HG03175 (cell line): ENCODE data around the gene AK5.

ENCODE experiments used
- ATAC-seq: cut with Tn5 transposase; IDR thresholded peaks from one replicate; pipeline ENCODE4 v1.9.1; 2021; ENCODE audit warnings: mild to moderate bottlenecking, moderate library complexity; ENCODE audit not compliant: unreplicated experiment

AK5 gene

GRCh38 chr1:77281491-77282186, at the start of gene AK5:
Gene AK5 (plus strand): TSS chr1:77282019. CDS start chr1:77282314, 295 bp downstream.
- no peak for ATAC-seq

- ATAC-seq: no peak
Measured at GRCh38 chr1:77232829-77233228, 49.0 kb upstream of the AK5 start.

GRCh38 chr1:77234096-77234495, 47.7 kb upstream of the AK5 start:
- no peak for ATAC-seq

- ATAC-seq: no peak
Measured at GRCh38 chr1:77234943-77235342, 46.9 kb upstream of the AK5 start.

GRCh38 chr1:77238462-77238861, 43.4 kb upstream of the AK5 start:
- no peak for ATAC-seq

GRCh38 chr1:77239311-77239710, 42.5 kb upstream of the AK5 start:
- ATAC-seq: no peak

GRCh38 chr1:77245830-77246229, 36.0 kb upstream of the AK5 start:
- no peak for ATAC-seq

GRCh38 chr1:77250126-77250525, 31.7 kb upstream of the AK5 start:
- no peak for ATAC-seq

GRCh38 chr1:77253211-77253610, 28.6 kb upstream of the AK5 start:
- ATAC-seq: no peak

GRCh38 chr1:77263708-77264107, 18.1 kb upstream of the AK5 start:
- ATAC-seq: no peak

GRCh38 chr1:77265180-77265579, 16.6 kb upstream of the AK5 start:
- ATAC-seq: no peak

GRCh38 chr1:77267035-77267434, 14.8 kb upstream of the AK5 start:
- ATAC-seq: no peak

- no peak for ATAC-seq
Measured at GRCh38 chr1:77271852-77272580, 9.8 kb upstream of the AK5 start.

- no peak for ATAC-seq
Measured at GRCh38 chr1:77273891-77274290, 7.9 kb upstream of the AK5 start.

GRCh38 chr1:77275194-77275593, 6.6 kb upstream of the AK5 start:
- ATAC-seq: no peak

- ATAC-seq: no peak
Measured at GRCh38 chr1:77276941-77277340, 4.9 kb upstream of the AK5 start.

- no peak for ATAC-seq
Measured at GRCh38 chr1:77279929-77280328, 1.9 kb upstream of the AK5 start.

- no peak for ATAC-seq
Measured at GRCh38 chr1:77280962-77281361, 857 bp upstream of the AK5 start.

- ATAC-seq: no peak
Measured at GRCh38 chr1:77282187-77282865, 507 bp downstream of the AK5 start.

GRCh38 chr1:77282866-77283539, 1.2 kb downstream of the AK5 start:
- no peak for ATAC-seq

GRCh38 chr1:77283701-77284425, 2.0 kb downstream of the AK5 start:
- ATAC-seq: no peak
